SK-N-MC (cell line): Measurements from ENCODE around the gene PPM1N.

Experiments
- DNase-seq: peaks from one replicate; pipeline ENCODE4 v3.0.0-alpha.2; 2011; ENCODE audit warnings: low read depth, low spot score
- H3K27ac ChIP-seq: fragments of 200-600 bp; sonication (generic); 2 replicates; pipeline ENCODE4 v1.5.1; 2016; ENCODE audit warnings: mixed run types
- H3K36me3 ChIP-seq: fragments of 200-600 bp; sonication (generic); 2 replicates; pipeline ENCODE4 v1.6.1; 2017; ENCODE audit warnings: antibody characterized with exemption, low read length, mixed read lengths; ENCODE audit not compliant: insufficient read depth
- H3K4me3 ChIP-seq: fragments of 200-600 bp; sonication (generic); 2 replicates; pipeline ENCODE4 v1.5.1; 2016
- H3K9ac ChIP-seq: fragments of 200-600 bp; sonication (generic); 2 replicates; pipeline ENCODE4 v1.8.0; 2017; ENCODE audit warnings: mixed run types, mixed read lengths; ENCODE audit not compliant: insufficient read length
- H3K9me3 ChIP-seq: fragments of 200-600 bp; sonication (generic); 2 replicates; pipeline ENCODE4 v1.6.1; 2017; ENCODE audit warnings: low read depth, mild to moderate bottlenecking, antibody characterized with exemption, low read length, moderate library complexity, mixed read lengths
- EZH2 ChIP-seq: fragments of 200-600 bp; sonication (generic); IDR thresholded peaks from one replicate; pipeline ENCODE4 v1.6.1; 2017; ENCODE audit warnings: antibody characterized with exemption
- FOXP2 ChIP-seq: optimal IDR thresholded peaks from 2 replicates; pipeline ENCODE3; 2011; ENCODE audit warnings: mild to moderate bottlenecking, moderate library complexity; ENCODE audit not compliant: insufficient read depth; ENCODE audit errors: extremely low read length, control extremely low read depth
- POLR2AphosphoS5 ChIP-seq: IDR thresholded peaks from 2 replicates; pipeline ENCODE4 v1.6.1; 2012; ENCODE audit warnings: mild to moderate bottlenecking, low read depth, low read length, borderline replicate concordance

PPM1N gene

DNA sequence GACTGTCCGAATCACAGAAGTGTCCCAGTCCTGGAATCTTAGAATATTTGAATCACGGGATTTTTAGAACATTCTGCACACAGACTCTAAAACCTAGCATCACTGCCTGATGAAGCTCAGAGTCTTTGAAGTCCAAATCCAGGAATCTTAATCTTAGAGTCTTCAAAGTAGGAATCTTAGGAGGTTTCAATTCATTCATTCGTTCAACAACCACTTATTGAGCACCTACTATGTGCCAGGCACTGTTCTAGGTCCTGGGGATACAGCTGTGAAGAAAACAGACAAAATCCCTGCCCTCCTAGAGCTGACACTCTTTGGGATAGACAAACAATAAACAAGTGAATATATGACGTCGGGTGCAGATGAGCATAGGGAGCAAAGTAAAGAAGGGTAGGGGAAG is 3.1 kb upstream of the PPM1N start:
- no peak overlapping the region for H3K27ac ChIP-seq
- no peaks in the 10 kb centered on the region for H3K36me3 ChIP-seq
- no peaks in the 10 kb centered on the region for H3K9me3 ChIP-seq
- H3K4me3 ChIP-seq: no peak overlapping the region
- DNase-seq: no peak
- no peak overlapping the region for H3K9ac ChIP-seq
- TF ChIP-seq FOXP2 (no peak), POLR2AphosphoS5 (no peak), EZH2 (no peak)

DNA sequence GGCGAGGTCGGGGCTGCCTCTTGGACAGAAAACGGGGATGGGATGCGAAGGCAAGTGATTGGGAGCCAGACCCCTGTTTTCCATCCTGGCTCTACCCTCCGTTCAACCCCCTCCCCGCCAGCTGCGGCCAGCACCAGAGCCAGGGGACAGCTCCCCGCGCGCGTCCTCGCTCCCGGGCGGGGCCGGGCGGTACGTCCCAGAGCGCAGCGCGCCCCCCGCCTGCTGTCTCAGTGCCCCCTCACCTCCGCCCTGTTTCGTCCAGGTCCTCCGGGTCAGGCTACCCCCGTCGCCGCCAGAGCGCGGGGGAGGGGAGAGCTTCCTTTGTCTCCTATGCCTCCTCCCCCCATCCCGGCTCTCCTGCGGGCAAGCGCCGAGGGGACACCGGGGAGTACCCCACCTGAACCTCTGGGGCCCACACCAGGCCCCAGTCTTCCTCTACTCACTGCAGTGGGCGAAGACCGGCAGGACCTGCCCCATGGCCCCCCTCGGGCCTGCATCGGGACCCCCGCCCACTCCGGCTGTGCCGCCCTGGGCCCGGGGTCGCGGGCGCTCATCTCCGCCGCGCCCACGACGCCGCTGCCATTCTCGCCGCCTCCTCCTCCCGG is 1.8 kb upstream of the PPM1N start:
- Histone ChIP-seq H3K27ac (no peak overlapping the region), H3K36me3 (no peaks in the 10 kb centered on the region), H3K4me3 (peak overlapping the region; percentile 81), H3K9me3 (no peaks in the 10 kb centered on the region), H3K9ac (no peak overlapping the region)
- TF ChIP-seq POLR2AphosphoS5: no peak
- TF ChIP-seq FOXP2: no peak
- no peak for TF ChIP-seq EZH2
- no peak for DNase-seq

DNA sequence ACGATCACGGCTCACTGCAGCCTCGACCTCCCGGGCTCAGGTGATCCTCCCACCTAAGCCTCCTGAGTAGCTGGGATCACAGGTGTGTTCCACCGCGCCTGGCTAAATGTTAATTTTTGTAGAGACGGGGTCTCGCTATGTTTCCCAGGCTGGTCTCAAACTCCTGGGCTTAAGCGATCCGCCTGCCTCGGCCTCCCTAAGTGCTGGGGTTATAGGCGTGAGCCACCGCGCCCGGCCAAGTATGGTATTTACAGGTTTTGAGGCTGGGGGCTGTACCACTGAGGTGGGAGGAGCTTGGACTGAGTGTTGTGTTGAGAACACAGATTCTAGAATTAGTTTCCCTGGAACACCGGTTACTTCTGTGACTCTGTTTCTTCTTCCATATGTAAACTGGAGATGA is 452 bp upstream of the PPM1N start:
- H3K36me3 ChIP-seq: no peaks in the 10 kb centered on the region
- TF ChIP-seq FOXP2: no peak
- no peak for TF ChIP-seq EZH2
- no peak for TF ChIP-seq POLR2AphosphoS5
- no peak overlapping the region for H3K9ac ChIP-seq
- DNase-seq: no peak
- no peaks in the 10 kb centered on the region for H3K9me3 ChIP-seq
- no peak overlapping the region for H3K27ac ChIP-seq
- no peak overlapping the region for H3K4me3 ChIP-seq

DNA sequence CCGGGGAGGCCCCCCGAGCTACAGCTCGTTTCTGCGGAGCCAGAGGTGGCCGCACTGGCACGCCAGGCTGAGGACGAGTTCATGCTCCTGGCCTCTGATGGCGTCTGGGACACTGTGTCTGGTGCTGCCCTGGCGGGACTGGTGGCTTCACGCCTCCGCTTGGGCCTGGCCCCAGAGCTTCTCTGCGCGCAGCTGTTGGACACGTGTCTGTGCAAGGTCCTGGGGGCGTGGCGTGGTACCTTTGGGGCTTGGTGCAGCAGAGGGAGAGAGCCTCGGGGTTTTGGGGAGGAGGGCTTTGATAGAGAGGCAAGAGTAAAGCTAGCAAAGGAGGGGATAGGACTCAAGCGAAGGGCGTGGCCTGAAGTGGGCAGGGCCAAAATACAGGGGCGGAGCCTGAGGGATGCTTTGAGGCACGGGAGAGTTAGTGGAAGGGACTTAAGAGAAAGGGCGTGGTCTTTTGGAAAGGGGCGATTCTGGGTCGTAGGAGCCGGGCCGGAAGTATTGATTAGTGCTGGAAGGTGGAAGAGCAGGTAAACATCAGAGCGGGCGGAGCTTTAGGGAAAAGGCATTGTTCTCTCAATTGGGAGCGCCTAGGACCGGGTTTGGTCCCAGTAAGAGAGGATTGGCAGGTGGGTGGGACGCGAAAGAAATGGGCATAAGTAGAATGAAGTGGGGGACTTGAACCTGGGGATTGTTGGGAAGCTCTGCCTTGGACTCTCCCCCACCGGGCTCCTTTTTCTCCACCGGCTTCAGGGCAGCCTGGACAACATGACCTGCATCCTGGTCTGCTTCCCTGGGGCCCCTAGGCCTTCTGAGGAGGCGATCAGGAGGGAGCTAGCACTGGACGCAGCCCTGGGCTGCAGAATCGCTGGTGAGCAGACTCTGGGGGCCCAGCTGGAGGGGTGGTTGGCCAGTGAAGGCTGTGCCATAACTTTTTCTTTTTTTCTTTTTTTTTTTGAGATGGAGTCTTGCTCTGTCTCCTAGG is 1.2 kb downstream of the PPM1N start:
- DNase-seq: peak; percentile 50
- H3K36me3 ChIP-seq: no peaks in the 10 kb centered on the region
- no peaks in the 10 kb centered on the region for H3K9me3 ChIP-seq
- peak overlapping the region; percentile 72 for H3K4me3 ChIP-seq
- H3K9ac ChIP-seq: no peak overlapping the region
- TF ChIP-seq FOXP2: no peak
- no peak for TF ChIP-seq EZH2
- TF ChIP-seq POLR2AphosphoS5: no peak
- H3K27ac ChIP-seq: no peak overlapping the region

DNA sequence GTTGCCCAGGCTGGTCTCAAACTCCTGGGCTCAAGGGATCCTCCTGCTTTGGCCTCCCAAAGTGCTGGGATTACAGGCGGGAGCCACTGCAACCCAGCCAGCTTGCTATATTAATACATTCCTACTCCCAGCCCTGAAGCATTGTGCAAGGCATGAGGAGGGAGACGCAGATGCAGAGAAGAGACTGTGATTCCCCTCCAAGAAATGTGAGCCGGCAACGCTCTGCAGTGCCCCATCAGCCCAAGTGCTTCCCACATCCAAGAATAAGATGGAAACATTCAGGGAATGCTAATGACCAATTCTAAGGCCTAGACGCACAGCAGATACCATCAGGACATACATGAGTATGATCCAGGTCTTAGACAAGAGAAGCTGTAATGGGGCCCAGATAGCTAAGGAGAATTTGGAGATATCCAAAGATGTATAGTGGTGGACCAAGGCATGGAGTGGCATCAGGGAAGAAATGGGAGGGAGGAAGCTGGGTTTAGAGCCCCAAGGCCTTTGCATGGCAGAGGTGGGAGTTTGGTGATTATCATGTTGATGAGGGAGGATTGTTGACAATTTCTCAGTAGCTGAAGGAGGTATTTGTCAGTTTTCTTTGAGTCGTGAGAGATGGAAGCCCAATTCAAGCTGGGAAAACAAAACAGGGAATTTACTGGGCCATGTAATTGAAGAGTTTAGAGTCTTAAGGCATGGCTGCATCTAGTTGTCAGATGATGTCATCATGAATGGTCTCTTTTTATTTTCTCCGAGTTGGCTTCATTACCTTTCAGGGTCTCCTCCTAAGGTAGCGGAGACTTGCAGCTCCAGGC is 2.9 kb downstream of the PPM1N start:
- no peak overlapping the region for H3K4me3 ChIP-seq

DNA sequence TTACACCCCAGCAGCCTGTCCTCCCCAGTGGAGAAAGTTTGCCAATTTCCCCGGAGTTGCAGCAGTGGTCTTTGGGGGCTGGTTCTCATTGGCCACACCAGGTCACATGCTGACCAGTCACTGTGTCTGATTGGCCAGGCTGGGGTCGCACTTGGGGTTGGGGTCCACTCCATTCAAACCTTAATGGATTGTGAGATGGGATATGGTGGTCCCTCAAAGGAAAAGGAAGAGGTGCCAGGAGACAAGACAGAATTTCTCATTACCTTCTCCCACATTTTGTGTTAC is 3.4 kb downstream of the PPM1N start:
- Histone ChIP-seq H3K4me3 (no peak overlapping the region), H3K9me3 (no peaks in the 10 kb centered on the region), H3K9ac (no peak overlapping the region), H3K36me3 (no peaks in the 10 kb centered on the region), H3K27ac (no peak overlapping the region)
- DNase-seq: no peak
- TF ChIP-seq FOXP2 (no peak), POLR2AphosphoS5 (no peak), EZH2 (no peak)

More for the DNA sequence above, 2.9 kb downstream of the PPM1N start:
- no peak for TF ChIP-seq EZH2
- TF ChIP-seq POLR2AphosphoS5: no peak
- no peak for TF ChIP-seq FOXP2
- no peak for DNase-seq
- H3K9me3 ChIP-seq: no peaks in the 10 kb centered on the region
- no peak overlapping the region for H3K9ac ChIP-seq
- no peak overlapping the region for H3K27ac ChIP-seq
- no peaks in the 10 kb centered on the region for H3K36me3 ChIP-seq

DNA sequence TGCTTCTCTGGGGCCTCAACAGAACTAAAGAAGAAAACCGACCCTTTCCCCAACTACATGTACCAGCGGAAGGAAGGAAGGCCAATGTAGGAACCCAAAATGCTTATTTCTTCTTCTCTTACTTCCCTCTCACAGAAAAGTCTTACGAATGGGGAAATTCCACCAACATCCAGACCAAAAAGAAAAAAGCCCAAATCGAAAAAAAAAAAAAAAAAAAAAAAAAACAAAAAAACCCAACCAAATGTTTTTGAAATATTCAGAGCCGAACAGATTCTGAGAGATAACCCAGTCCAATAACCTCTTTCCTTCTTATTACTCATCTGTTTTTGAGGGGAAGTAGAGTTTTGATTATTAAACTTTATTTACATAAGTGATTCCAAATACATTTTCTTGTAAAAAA is 3.9 kb downstream of the PPM1N start:
- no peak for DNase-seq
- H3K4me3 ChIP-seq: no peak overlapping the region
- H3K36me3 ChIP-seq: no peaks in the 10 kb centered on the region
- H3K9me3 ChIP-seq: no peaks in the 10 kb centered on the region
- H3K27ac ChIP-seq: no peak overlapping the region
- TF ChIP-seq POLR2AphosphoS5: no peak
- no peak for TF ChIP-seq EZH2
- no peak for TF ChIP-seq FOXP2
- no peak overlapping the region for H3K9ac ChIP-seq

DNA sequence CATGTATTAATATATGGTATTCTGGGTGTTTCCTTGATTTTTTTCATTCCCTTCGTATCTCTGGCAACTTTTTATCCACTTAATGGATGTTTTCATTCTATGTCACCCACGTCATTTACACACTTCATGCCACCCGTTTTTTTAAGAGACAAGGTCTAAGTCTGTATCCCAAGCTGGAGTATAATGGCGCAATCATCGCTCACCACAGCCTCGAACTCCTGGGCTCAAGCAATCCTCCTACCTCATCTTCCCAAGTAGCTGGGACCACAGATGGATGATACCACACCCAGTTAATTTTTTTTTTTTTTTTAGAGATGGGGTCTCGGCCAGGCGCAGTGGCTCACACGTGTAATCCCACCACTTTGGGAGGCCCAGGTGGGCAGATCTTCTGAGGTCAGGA is 5.7 kb downstream of the PPM1N start:
- no peak for TF ChIP-seq EZH2
- TF ChIP-seq POLR2AphosphoS5: no peak
- no peak for TF ChIP-seq FOXP2
- no peak overlapping the region for H3K9ac ChIP-seq
- H3K4me3 ChIP-seq: no peak overlapping the region
- DNase-seq: no peak
- no peaks in the 10 kb centered on the region for H3K36me3 ChIP-seq
- H3K9me3 ChIP-seq: no peaks in the 10 kb centered on the region
- no peak overlapping the region for H3K27ac ChIP-seq
